GM23338 (cell line): ENCODE measurements around the gene RBM42. TPM values are rescaled to one million over a fixed set of nuclear protein-coding genes. Genes with fewer than 3 reads are reported as not detected.

Source experiments
- ATAC-seq: fragments of 200-7000 bp; cut with Tn5 transposase; 3 replicates; pipeline ENCODE4 v1.9.1; 2020
- DNase-seq: peaks from one replicate; pipeline ENCODE4 v3.0.0-alpha.2; 2015; ENCODE audit warnings: low spot score
- H2AFZ ChIP-seq: fragments of 200-600 bp; sonication (generic); 2 replicates; pipeline ENCODE4 v1.8.0; 2016; ENCODE audit warnings: antibody characterized with exemption, mild to moderate bottlenecking, moderate library complexity
- H3F3A ChIP-seq: fragments of 200-600 bp; sonication (generic); replicated peaks from 2 replicates; pipeline ENCODE4 v1.8.0; 2017; ENCODE audit warnings: antibody characterized with exemption, mixed run types, low read depth
- H3K27ac ChIP-seq: fragments of 200-600 bp; sonication (generic); 2 replicates; pipeline ENCODE4 v1.6.1; 2016; ENCODE audit warnings: low read depth
- H3K27me3 ChIP-seq: fragments of 200-600 bp; sonication (generic); 2 replicates; pipeline ENCODE4 v1.8.0; 2016; ENCODE audit warnings: mild to moderate bottlenecking, mixed run types, moderate library complexity; ENCODE audit not compliant: insufficient read depth
- H3K36me3 ChIP-seq: fragments of 200-600 bp; sonication (generic); 2 replicates; pipeline ENCODE4 v1.8.0; 2016; ENCODE audit warnings: mild to moderate bottlenecking; ENCODE audit not compliant: insufficient read depth
- H3K4me1 ChIP-seq: fragments of 200-600 bp; sonication (generic); 2 replicates; pipeline ENCODE4 v1.8.0; 2016; ENCODE audit warnings: mild to moderate bottlenecking, moderate library complexity; ENCODE audit not compliant: insufficient read depth
- H3K4me2 ChIP-seq: fragments of 200-600 bp; sonication (generic); 2 replicates; pipeline ENCODE4 v1.7.1; 2017; ENCODE audit warnings: mixed run types
- H3K4me3 ChIP-seq: fragments of 200-600 bp; sonication (generic); 2 replicates; pipeline ENCODE4 v1.6.1; 2016; ENCODE audit warnings: mixed run types
- H3K79me2 ChIP-seq: fragments of 200-600 bp; sonication (generic); replicated peaks from 2 replicates; pipeline ENCODE4 v1.8.0; 2017; ENCODE audit warnings: mild to moderate bottlenecking; ENCODE audit not compliant: insufficient read depth
- H3K9me2 ChIP-seq: fragments of 200-600 bp; sonication (generic); 2 replicates; pipeline ENCODE4 v1.8.0; 2017; ENCODE audit not compliant: insufficient read depth
- H4K20me1 ChIP-seq: fragments of 200-600 bp; sonication (generic); replicated peaks from 2 replicates; pipeline ENCODE4 v1.8.0; 2017; ENCODE audit warnings: mild to moderate bottlenecking; ENCODE audit not compliant: insufficient read depth
- H3K27ac Mint-ChIP-seq: 2 replicates; pipeline ENCODE4 v1.8.0; 2020; ENCODE audit warnings: inconsistent platforms, mild to moderate bottlenecking, moderate library complexity, mixed read lengths
- H3K27me3 Mint-ChIP-seq: 3 replicates; pipeline ENCODE4 v1.8.0; 2022; ENCODE audit warnings: low read depth, mild to moderate bottlenecking, moderate library complexity, mixed read lengths, inconsistent platforms; ENCODE audit not compliant: insufficient read depth, poor library complexity
- H3K36me3 Mint-ChIP-seq: 3 replicates; pipeline ENCODE4 v1.8.0; 2021; ENCODE audit warnings: low read depth, mild to moderate bottlenecking, inconsistent platforms, moderate library complexity, mixed read lengths
- H3K4me1 Mint-ChIP-seq: 3 replicates; pipeline ENCODE4 v1.8.0; 2020; ENCODE audit warnings: mild to moderate bottlenecking, inconsistent platforms, mixed read lengths
- H3K4me3 Mint-ChIP-seq: 3 replicates; pipeline ENCODE4 v1.8.0; 2021; ENCODE audit warnings: moderate library complexity, mild to moderate bottlenecking, inconsistent platforms, mixed read lengths
- H3K9me3 Mint-ChIP-seq: 3 replicates; pipeline ENCODE4 v1.8.0; 2020; ENCODE audit warnings: moderate library complexity, mild to moderate bottlenecking, inconsistent platforms, mixed read lengths
- CREB1 ChIP-seq: fragments of 250-450 bp; sonication (Bioruptor Pico); IDR thresholded peaks from 2 replicates; pipeline ENCODE4 v1.5.0; 2020; ENCODE audit warnings: low read depth, mild to moderate bottlenecking, moderate library complexity
- CTCF ChIP-seq, 2 experiments: fragments of 200-600 bp in 1 of 2; sonication (generic) in 1 of 2; conservative IDR thresholded peaks; 2 replicates each; pipeline versions ENCODE4 v1.5.1 to v1.6.1; 2016 to 2017; ENCODE audit warnings: antibody characterized with exemption in 2 of 2, low read depth in 2 of 2, mild to moderate bottlenecking in 2 of 2, moderate library complexity in 1 of 2
- ETS1 ChIP-seq: IDR thresholded peaks from 2 replicates; pipeline ENCODE4 v1.6.1; 2016; ENCODE audit warnings: antibody characterized with exemption
- EZH2 ChIP-seq: fragments of 200-600 bp; sonication (generic); IDR thresholded peaks from one replicate; pipeline ENCODE4 v1.8.0; 2017; ENCODE audit warnings: antibody characterized with exemption, mild to moderate bottlenecking, low read depth; ENCODE audit not compliant: unreplicated experiment
- EZH2phosphoT487 ChIP-seq: fragments of 200-600 bp; sonication (generic); IDR thresholded peaks from one replicate; pipeline ENCODE4 v1.8.1; 2018; ENCODE audit warnings: antibody characterized with exemption; ENCODE audit not compliant: unreplicated experiment
- JUNB ChIP-seq: IDR thresholded peaks from one replicate; pipeline ENCODE4 v1.6.1; 2016; ENCODE audit warnings: antibody characterized with exemption; ENCODE audit not compliant: unreplicated experiment
- NANOG ChIP-seq: IDR thresholded peaks from 2 replicates; pipeline ENCODE4 v1.6.1; 2016; ENCODE audit warnings: antibody characterized with exemption, borderline replicate concordance
- POLR2AphosphoS5 ChIP-seq: IDR thresholded peaks from 2 replicates; pipeline ENCODE4 v1.6.1; 2016; ENCODE audit warnings: antibody characterized with exemption, low read depth
- REST ChIP-seq: IDR thresholded peaks from one replicate; pipeline ENCODE4 v1.6.1; 2018; ENCODE audit warnings: antibody characterized with exemption; ENCODE audit not compliant: unreplicated experiment
- STAT1 ChIP-seq: IDR thresholded peaks from one replicate; pipeline ENCODE4 v1.6.1; 2016; ENCODE audit warnings: antibody characterized with exemption; ENCODE audit not compliant: unreplicated experiment
- ZNF114 ChIP-seq: fragments of 250-450 bp; sonication (Bioruptor Pico); IDR thresholded peaks from 2 replicates; pipeline ENCODE4 v1.5.0; 2020; ENCODE audit warnings: mild to moderate bottlenecking, moderate library complexity
- polyA plus RNA-seq: library from polyadenylated mRNA; unstranded; fragments of >200 nt; fragmentation: Nextera tagmentation; extraction: Ambion mirVana; gene quantifications from 2 replicates; pipeline ENCODE4 v1.2.1, GENCODE V29; 2016
- total RNA-seq: library from RNA; depleted of rRNA; stranded (reverse); fragments of >200 nt; shearing (Covaris generic); gene quantifications from 2 replicates; pipeline ENCODE4 v1.2.3, GENCODE V29; 2014

Gene RBM42
- total and polyA plus RNA-seq, 2 experiments from 2014 or later = 74.7 to 82.9 TPM

GRCh38 chr19:35643255-35644205 is 14.7 kb downstream of the RBM42 start:
- peak overlapping the region; percentile 96 for H2AFZ ChIP-seq
- ATAC-seq (peak; percentile 46), DNase-seq (peak; percentile 96)
- peaks cover 26% of the 10 kb centered on the region for H3K27me3 Mint-ChIP-seq
- H3K27ac Mint-ChIP-seq = 0 out of 2 replicates have a peak overlapping the region, but pooled peaks have one; percentile 74
- no peaks in the 10 kb centered on the region for H4K20me1 ChIP-seq
- H3K36me3 ChIP-seq = no peaks in the 10 kb centered on the region
- 0 out of 2 replicates have a peak, but pooled peaks cover 15% of the 10 kb centered on the region for H3F3A ChIP-seq
- H3K4me3 ChIP-seq = peak overlapping the region; percentile 78
- no peaks in the 10 kb centered on the region for H3K9me2 ChIP-seq
- TF ChIP-seq CREB1 (CRISPR knock-in tag) (peak; percentile 25; the same call in 1 of the 2 replicates), ETS1 (no peak), ZNF114 (CRISPR knock-in tag) (no peak), NANOG (no peak), EZH2 (no peak), REST (no peak), EZH2phosphoT487 (no peak), CTCF (conservative IDR thresholded peaks at IDR 0.05; ENCODE audit: low read depth in 2 of 2) (no peak), POLR2AphosphoS5 (peak; percentile 88), STAT1 (no peak), JUNB (no peak)
- H3K4me1 ChIP-seq = peaks cover 29% of the 10 kb centered on the region
- H3K79me2 ChIP-seq = peaks cover 1% of the 10 kb centered on the region
- peaks cover 37% of the 10 kb centered on the region for H3K4me1 Mint-ChIP-seq
- H3K4me2 ChIP-seq = peak overlapping the region; percentile 95
- H3K9me3 Mint-ChIP-seq = no peaks in the 10 kb centered on the region; the same call in 1 of the 3 replicates
- peak overlapping the region; percentile 83 for H3K4me3 Mint-ChIP-seq
- H3K27me3 ChIP-seq = peaks cover 27% of the 10 kb centered on the region; the same call in 1 of the 2 replicates
- no peaks in the 10 kb centered on the region; the same call in 2 of the 3 replicates for H3K36me3 Mint-ChIP-seq
- peak overlapping the region; percentile 57; the same call in 1 of the 2 replicates for H3K27ac ChIP-seq
